HEK293T (cell line): ENCODE measurements around the gene ENAH.

ENCODE experiments used
- CTCF ChIA-PET: fragments of 350-600 bp; formaldehyde crosslinking; extraction: SDS; loops from one replicate; lab custom pipeline; 2021; ENCODE audit warnings: antibody characterized with exemption, inconsistent platforms; lab: Yijun Ruan, JAX
- POLR2A ChIA-PET: fragments of 350-600 bp; formaldehyde crosslinking; extraction: SDS; loops from one replicate; lab custom pipeline; 2020; ENCODE audit warnings: antibody characterized with exemption, inconsistent platforms; lab: Yijun Ruan, JAX
- DNase-seq: peaks from one replicate; pipeline ENCODE4 v3.0.0; 2012; ENCODE audit warnings: mixed read lengths; ENCODE audit errors: extremely low spot score
- ARNT ChIP-seq: fragments of 450-650 bp; IDR thresholded peaks from 2 replicates; pipeline ENCODE4 v1.6.1; 2017; ENCODE audit warnings: mild to moderate bottlenecking
- BHLHE40 ChIP-seq: fragments of 450-650 bp; IDR thresholded peaks from 2 replicates; pipeline ENCODE4 v1.6.1; 2016; ENCODE audit warnings: mild to moderate bottlenecking, moderate library complexity, borderline replicate concordance
- CTBP1 ChIP-seq: fragments of 450-650 bp; IDR thresholded peaks from 2 replicates; pipeline ENCODE4 v1.6.1; 2016; ENCODE audit warnings: borderline replicate concordance
- ELF4 ChIP-seq: fragments of 450-650 bp; IDR thresholded peaks from 2 replicates; pipeline ENCODE4 v1.6.1; 2017; ENCODE audit warnings: antibody characterized with exemption
- FOXA1 ChIP-seq: fragments of 450-650 bp; IDR thresholded peaks from 2 replicates; pipeline ENCODE4 v1.6.1; 2016; ENCODE audit warnings: mild to moderate bottlenecking
- FOXK2 ChIP-seq: fragments of 450-650 bp; IDR thresholded peaks from 2 replicates; pipeline ENCODE4 v1.6.1; 2016; ENCODE audit warnings: mild to moderate bottlenecking
- FOXM1 ChIP-seq: fragments of 450-650 bp; IDR thresholded peaks from 2 replicates; pipeline ENCODE4 v1.6.1; 2017; ENCODE audit warnings: mild to moderate bottlenecking, borderline replicate concordance
- HDGF ChIP-seq: fragments of 450-650 bp; IDR thresholded peaks from 2 replicates; pipeline ENCODE4 v1.6.1; 2017; ENCODE audit warnings: antibody characterized with exemption, borderline replicate concordance
- L3MBTL2 ChIP-seq: fragments of 450-650 bp; conservative IDR thresholded peaks from 2 replicates; pipeline ENCODE4 v1.6.1; 2016; ENCODE audit warnings: mild to moderate bottlenecking
- LEF1 ChIP-seq: fragments of 450-650 bp; IDR thresholded peaks from 2 replicates; pipeline ENCODE4 v1.6.1; 2017; ENCODE audit warnings: mild to moderate bottlenecking, borderline replicate concordance
- NFRKB ChIP-seq: fragments of 450-650 bp; IDR thresholded peaks from 2 replicates; pipeline ENCODE4 v1.6.1; 2016; ENCODE audit warnings: mild to moderate bottlenecking, moderate library complexity
- SP1 ChIP-seq: fragments of 450-650 bp; IDR thresholded peaks from 2 replicates; pipeline ENCODE4 v1.6.1; 2017
- SUZ12 ChIP-seq: fragments of 450-650 bp; IDR thresholded peaks from 2 replicates; pipeline ENCODE4 v1.6.1; 2016; ENCODE audit warnings: mild to moderate bottlenecking
- TARDBP ChIP-seq: fragments of 450-650 bp; IDR thresholded peaks from 2 replicates; pipeline ENCODE4 v1.6.1; 2016
- ZNF384 ChIP-seq: fragments of 450-650 bp; IDR thresholded peaks from 2 replicates; pipeline ENCODE4 v1.6.1; 2016
- TF ChIP-seq, protein P1 (sequence below): fragments of 450-650 bp; IDR thresholded peaks from 2 replicates; pipeline ENCODE4 v1.6.1; 2016

Gene ENAH

DNA sequence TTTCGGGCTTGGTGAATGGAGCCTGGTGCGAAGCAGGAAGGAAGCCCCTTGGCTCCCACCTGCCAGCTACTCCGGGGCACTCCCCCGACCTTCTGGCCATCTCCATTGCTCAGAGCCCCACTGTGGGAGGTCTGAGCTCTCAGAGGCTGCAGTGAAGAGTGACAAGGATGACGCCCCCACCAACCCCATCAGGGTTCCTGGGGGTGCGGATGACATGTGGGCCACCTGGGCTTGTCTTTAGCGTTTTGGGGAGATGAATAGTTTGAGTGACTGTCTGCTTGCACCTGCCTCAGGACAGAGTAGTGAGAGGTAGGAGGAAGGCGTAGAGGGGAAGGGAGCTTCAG, 181.8 kb downstream of the ENAH start:
- TF ChIP-seq, protein P1, sequence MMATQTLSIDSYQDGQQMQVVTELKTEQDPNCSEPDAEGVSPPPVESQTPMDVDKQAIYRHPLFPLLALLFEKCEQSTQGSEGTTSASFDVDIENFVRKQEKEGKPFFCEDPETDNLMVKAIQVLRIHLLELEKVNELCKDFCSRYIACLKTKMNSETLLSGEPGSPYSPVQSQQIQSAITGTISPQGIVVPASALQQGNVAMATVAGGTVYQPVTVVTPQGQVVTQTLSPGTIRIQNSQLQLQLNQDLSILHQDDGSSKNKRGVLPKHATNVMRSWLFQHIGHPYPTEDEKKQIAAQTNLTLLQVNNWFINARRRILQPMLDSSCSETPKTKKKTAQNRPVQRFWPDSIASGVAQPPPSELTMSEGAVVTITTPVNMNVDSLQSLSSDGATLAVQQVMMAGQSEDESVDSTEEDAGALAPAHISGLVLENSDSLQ: no peak
- no peak for TF ChIP-seq LEF1
- TF ChIP-seq FOXK2: no peak
- no peak for TF ChIP-seq BHLHE40
- no peak for TF ChIP-seq FOXM1
- no peak for TF ChIP-seq ELF4
- TF ChIP-seq ZNF384: no peak
- TF ChIP-seq SP1: no peak
- TF ChIP-seq L3MBTL2: no peak
- no peak for TF ChIP-seq ARNT
- ChIA-PET CTCF (interaction anchor here (0.8 kb wide), 1 partner anchor 10 kb away, joined by 3 read pairs; no protein-coding TSS in a partner anchor), POLR2A (interaction anchor here (1.7 kb wide), 1 partner anchor 307 kb away, joined by 5 read pairs; the partner anchor contains the start of gene SRP9)
- no peak for DNase-seq

DNA sequence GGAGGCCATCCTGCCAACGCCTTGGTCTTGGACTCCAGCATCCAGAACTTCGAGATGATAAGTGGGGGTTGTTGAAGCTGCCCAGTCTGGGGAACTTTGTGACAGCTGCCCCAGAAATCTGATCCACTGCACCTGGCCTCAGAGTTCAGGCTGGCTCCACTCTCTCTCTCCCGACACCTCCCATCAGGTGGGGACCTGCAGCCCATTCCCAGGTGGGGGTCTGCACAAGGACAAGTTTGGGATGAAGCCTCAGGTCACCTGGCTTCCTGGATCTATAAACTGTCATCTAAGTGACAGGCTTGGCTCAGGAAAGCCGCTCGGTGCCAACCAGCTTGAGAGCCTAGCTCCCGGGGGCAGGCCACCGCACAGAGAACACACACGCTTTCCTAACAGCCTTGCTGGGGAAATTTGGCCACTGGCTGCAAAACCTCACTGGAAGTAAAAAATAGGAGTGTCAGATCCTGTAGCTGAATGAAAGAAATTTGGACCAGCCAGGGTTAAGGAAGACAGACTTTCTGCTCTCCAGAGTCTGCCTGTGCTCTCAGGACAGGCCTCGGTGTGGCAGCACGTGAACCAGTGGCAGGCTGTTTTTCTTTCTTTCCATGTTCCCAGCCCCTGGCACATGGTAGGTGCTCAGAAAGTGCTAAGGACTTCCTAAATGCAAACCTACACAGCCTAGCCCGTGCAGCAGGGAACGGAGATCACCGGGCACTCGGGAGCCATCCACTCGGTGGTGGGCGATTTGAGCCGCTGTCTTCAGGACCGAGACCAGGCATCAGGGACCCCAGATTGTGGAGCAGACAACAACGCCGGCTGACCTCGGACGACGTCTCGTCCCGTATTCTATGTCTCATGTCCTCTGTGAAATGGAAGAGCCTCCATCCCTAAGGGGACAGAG, 182.5 kb downstream of the ENAH start:
- POLR2A ChIA-PET: interaction anchor here (1.7 kb wide), 1 partner anchor 307 kb away, joined by 5 read pairs; the partner anchor contains the start of gene SRP9
- DNase-seq: no peak
- TF ChIP-seq SP1 (no peak), HDGF (no peak), NFRKB (no peak), FOXK2 (no peak), BHLHE40 (no peak)
- CTCF ChIA-PET: no interaction called here

DNA sequence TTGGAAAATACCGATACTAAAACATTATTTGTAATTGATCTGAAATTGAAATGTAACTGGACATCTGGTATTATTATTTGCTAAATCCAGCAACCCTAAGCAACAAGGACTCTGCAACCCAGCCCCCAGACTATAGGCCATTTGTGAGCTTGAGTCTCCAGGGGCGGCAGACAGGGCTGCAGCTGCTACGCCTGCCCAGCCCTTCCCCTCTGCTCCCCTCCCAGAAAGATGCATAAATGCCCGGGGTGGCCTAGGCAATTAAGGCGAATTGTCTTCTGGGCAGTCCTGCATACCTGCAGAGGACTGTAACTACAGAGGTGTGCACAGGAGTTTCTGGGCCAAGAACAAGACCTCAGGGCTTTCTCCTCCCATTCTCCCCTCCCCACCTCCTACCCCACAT, 183.9 kb downstream of the ENAH start:
- POLR2A ChIA-PET: interaction anchor here (0.8 to 2.1 kb wide), 2 partner anchors 308 to 309 kb away, joined by 3 to 5 read pairs; partner anchors contain the start of gene SRP9
- TF ChIP-seq BHLHE40 (no peak), CTBP1 (no peak), FOXA1 (no peak), FOXK2 (no peak), HDGF (no peak), NFRKB (no peak)
- DNase-seq: no peak
- CTCF ChIA-PET: interaction anchor here (1.5 kb wide), 1 partner anchor 494 kb away, joined by 8 read pairs; no protein-coding TSS in a partner anchor

DNA sequence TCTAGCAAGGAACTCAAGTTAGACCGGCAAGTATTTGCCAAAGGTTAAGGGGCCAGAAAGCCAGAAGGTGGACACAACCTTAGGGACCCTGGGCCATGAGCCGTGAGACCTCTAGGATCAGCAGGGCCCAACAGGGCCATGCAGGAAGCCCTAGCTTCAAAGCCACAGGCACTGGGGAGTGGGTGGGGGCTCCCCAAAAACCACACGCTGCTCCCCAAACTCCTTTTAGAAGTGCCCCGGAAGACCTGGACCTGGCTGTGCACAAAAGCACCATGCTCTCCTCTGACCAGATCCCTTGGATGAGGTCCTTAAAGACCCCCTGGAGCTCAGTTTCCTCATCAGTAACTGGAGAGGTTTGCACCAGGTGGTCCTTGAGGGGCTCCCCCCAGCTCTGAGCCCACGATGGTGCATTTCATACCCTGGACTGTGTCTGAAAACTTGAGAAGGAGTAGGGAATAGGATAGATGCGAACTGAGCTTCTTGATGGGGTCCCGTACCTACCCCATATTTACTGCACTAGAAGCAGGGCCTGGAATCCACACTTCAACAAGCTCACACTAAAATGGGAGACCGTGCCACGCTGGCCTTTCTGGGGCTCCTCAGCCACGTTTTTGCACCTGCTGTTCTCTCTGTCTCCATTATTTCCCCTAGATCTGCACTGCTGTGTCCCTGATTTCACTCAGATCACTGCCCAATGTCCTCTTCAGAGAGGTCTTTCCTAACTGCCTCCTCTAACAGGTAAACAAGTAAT, 184.5 kb downstream of the ENAH start:
- DNase-seq: no peak
- POLR2A ChIA-PET: interaction anchor here (0.8 to 2.1 kb wide), 2 partner anchors 309 to 310 kb away, joined by 3 to 5 read pairs; partner anchors contain the start of gene SRP9
- CTCF ChIA-PET: interaction anchor here (1.5 kb wide), 1 partner anchor 494 kb away, joined by 8 read pairs; no protein-coding TSS in a partner anchor
- TF ChIP-seq SP1 (no peak), FOXM1 (no peak)

DNA sequence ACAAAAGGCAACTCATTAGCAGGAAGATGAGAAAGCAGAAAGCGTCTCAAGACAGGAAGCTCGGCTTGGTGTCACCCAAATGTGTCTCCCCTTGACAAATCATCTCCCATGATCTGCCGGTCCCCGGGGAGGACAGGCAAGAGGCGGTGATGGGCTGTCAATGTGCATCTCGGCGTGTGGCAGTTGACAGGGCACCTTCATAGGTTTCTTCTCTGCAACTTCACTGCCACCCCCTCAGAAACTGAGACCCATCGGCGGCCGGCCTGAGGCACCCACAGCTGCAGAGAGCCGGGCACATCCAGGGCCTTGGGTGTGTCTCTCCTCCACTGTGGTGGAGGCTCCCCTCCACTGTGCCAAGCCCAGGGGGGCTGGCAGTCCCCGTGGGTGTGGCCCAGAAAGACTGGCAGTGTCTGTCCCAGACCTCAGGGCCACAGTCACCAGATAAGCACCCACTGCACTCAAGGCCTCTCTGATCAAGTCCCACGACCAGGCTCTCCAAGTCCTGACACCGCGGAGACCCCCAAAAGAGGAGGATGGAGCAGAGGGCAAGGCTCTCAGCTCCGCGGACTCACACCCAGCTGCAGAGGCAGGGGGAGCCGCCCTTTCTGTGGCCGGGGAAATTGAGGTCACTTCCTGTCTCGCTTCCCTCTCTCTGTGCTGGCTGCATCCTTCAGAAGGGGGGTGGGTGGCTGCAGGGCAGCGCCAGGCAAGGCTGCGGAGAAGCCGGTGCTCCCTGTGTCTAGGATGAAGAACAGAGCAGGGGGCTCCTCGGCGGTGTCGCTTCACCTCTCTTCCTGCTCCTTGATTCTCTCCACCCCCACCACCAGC, 185.5 kb downstream of the ENAH start:
- ChIA-PET CTCF (interaction anchor here (1.0 kb wide), 1 partner anchor 13 kb away, joined by 3 read pairs; no protein-coding TSS in a partner anchor), POLR2A (interaction anchor here (2.1 kb wide), 1 partner anchor 310 kb away, joined by 5 read pairs; the partner anchor contains the start of gene SRP9)
- no peak for TF ChIP-seq BHLHE40
- no peak for TF ChIP-seq FOXA1
- no peak for TF ChIP-seq ZNF384
- TF ChIP-seq ARNT: no peak
- no peak for TF ChIP-seq FOXK2
- TF ChIP-seq SP1: no peak
- no peak for TF ChIP-seq ELF4
- TF ChIP-seq LEF1: no peak
- no peak for TF ChIP-seq TARDBP
- TF ChIP-seq NFRKB: no peak
- TF ChIP-seq FOXM1: no peak
- TF ChIP-seq CTBP1: no peak
- no peak for TF ChIP-seq SUZ12
- TF ChIP-seq HDGF: no peak
- TF ChIP-seq, protein P1: no peak
- no peak for DNase-seq

DNA sequence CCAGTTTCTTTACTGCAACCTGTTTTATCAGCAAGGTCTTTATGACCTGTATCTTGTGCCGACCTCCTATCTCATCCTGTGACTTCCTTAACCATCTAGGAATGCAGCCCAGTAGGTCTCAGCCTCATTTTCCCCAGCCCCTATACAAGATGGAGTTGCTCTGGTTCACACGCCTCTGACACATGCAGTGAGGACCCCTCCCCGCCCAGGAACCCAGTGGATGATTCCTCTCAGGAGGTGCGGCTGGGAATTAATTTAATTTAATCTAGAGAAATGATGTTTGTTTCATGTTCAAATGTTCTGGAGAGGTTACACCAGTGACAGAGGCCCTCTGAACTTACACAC, 186.1 kb downstream of the ENAH start:
- no peak for TF ChIP-seq FOXK2
- TF ChIP-seq ELF4: no peak
- no peak for TF ChIP-seq ARNT
- no peak for TF ChIP-seq BHLHE40
- CTCF ChIA-PET: interaction anchor here (1.0 kb wide), 1 partner anchor 12 kb away, joined by 3 read pairs; no protein-coding TSS in a partner anchor
- POLR2A ChIA-PET: interaction anchor here (2.1 kb wide), 1 partner anchor 311 kb away, joined by 5 read pairs; the partner anchor contains the start of gene SRP9
- no peak for DNase-seq
